ELR (cell line): ENCODE measurements around the gene MICB.
A peak's percentile ranks its signal among the peaks of the same experiment; 100 is the strongest.

Experiments
- DNase-seq: peaks from one replicate; pipeline ENCODE4 v3.0.0-alpha.2; 2015; ENCODE audit warnings: low read depth

Gene MICB

GRCh38 chr6:31541059-31541657, 43.2 kb downstream of the MICB start:
- DNase-seq: peak; percentile 74

- peak; percentile 99 for DNase-seq
Measured at GRCh38 chr6:31541658-31542521, 43.9 kb downstream of the MICB start, which contains the start of gene DDX39B. Gene DDX39B (minus strand): TSS chr6:31542003. CDS start chr6:31540532, 1,471 bp downstream.

- no peak for DNase-seq
Measured at GRCh38 chr6:31543639-31544038, 45.7 kb downstream of the MICB start.

DNA sequence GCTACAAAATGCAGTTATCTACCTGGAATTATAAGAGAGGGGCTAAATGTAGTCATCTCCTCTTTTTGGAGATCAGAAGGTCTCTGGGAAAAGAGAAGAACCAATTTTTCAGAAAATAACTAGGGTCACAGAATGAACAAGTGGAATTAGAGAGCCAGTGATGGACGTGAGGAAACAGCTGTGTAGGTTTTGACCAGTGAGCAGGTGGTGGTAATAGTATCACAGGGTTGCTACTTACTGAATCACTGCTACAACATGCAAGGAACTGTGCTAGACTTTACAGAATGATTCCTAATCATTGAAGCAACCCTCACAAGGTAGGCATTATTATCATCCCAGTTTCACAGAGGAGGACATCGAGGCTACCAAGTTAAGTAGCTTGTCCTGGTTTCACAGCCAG, 46.7 kb downstream of the MICB start:
- DNase-seq: no peak

DNA sequence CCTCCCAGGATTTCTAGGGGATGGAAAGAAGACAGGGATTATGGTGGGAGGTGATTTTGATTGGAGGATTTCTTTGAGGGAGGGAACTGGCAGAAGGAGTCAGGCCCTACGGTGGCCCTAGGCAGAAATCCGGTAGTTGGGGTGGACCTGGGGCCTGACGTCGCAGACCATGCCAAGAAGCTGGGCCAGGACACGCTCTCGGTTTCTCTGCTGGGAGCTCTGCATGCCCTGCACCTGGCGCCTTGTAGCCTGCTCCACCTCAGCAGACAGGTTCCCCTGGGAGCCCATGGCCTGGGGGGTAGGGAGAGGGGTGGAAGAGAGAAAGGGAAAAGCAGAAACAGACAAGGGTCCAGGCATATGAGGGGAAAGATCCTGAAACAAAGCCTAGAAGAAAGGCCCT, 47.3 kb downstream of the MICB start:
- DNase-seq: no peak

DNA sequence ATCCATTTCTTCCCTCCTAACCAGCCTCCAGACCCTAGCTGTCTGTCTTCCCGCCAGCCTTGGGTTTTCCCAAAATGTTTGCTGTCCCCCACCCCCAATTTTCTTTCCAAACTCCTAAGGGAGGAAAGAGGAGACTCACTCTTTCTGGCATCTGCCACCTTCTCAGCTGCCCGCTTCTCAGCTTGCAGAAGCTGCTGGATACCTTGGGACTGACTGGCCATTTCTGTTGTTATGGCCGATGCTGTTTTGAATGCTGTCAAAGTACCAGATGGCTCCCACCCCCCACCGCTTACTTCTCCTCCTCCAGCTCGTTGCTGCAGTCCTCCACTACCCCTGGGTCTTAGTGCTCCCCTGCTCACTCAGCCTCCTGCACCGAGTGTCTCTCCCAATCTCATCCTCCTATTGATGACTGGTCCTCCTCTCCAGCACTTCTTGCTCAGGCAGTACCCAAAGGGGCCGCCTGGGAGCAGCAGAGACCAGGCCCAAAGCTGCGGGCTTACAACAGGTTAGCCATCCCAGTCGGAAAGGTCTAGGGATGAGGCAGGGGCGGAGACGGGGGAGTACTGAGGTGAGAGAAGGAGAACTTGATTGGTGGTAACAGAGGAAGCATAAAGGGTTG, 48.5 kb downstream of the MICB start, which contains the start of gene ATP6V1G2:
Gene ATP6V1G2, minus strand, starts transcription at position 270 of the 619 bp plus-strand sequence. Its CDS starts 49 bp downstream, at position 221.
- peak; percentile 93 for DNase-seq

DNA sequence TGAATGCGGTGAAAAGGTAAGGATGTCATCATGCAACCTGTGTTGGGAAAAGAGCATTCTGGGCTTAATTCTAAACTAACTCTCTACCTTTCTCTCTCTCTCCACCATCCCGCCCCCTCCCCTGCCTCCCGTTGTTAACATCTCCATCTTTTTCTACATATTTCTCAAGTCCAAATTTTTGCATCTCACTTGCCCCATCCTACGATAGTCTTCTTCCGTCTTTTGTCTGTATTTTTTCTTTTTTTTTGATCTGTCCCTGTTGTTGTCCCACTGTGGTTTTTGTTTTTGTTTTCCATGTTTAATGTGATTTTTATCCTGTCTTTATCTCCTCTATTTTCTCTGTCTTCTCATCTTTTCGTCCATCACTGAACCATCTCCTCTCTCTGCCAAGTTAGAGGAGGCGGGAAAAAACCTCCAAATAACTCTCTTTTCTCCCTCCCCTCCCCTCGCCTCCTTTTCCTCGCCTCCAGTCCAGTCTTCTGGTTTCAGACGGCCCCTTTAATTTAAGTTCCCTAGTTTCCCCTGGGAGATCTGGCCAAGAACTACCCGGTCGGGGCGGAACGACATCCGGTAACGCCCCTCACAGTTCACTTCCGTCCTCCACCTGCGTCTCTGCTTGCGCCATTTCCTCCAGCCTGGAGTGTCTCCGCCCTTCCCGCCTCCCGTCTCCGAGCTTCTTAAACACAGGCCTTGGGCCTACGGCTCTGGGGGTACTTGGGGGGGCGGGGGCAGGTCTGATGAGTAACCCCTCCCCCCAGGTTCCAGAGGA, 49.2 kb downstream of the MICB start, which contains the start of gene NFKBIL1:
Gene NFKBIL1, plus strand, starts transcription at position 651 of the 769 bp plus-strand sequence. Its CDS starts 87 bp downstream, at position 738.
- DNase-seq: peak; percentile 99

DNA sequence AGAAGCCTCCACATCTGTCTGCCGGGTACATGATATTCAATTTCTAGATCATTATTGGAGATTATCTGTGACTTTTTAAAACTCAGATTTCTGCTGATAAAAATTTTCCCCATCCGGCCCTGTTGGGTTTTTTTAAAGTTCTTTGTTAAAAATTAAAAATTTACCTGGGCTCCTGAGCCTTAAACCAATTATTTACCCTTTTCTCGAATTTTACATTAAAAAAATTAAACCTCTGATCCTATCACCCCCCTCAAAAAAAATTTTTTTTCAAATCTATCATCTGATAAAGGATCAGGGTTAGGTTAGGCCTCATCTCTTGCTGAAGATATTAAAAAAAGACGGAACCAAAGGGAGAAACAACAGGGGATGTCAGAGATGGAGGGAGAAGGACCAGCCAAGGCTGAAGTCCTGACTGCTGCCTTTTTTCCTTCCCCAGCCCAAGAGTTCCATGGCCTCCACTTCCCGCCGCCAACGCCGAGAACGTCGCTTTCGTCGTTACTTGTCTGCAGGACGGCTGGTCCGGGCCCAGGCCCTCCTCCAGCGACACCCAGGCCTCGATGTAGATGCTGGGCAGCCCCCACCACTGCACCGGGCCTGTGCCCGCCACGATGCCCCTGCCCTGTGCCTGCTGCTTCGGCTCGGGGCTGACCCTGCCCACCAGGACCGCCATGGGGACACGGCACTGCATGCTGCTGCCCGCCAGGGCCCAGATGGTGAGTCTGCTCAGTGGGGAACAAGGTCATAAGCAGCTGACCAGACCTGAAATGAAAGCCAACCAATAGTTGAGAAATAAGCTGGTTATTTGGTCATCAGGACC, 50.0 kb downstream of the MICB start:
- DNase-seq: no peak

DNA sequence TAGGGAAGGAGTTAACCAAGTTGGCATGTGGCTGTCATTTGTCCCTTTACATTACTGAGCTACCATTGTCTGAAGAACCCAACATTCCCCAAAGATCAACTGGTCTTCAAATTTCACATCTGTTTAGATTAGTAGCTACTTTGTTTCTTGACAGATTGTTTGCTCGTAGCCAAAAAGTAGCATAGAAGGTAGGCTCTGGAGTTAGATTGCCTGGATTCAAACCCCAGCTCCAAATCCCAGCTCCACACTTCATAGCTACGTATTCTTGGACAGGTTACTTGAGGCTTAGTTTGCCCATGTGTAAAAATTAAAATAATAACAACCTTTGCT, 50.6 kb downstream of the MICB start:
- DNase-seq: no peak

- peak; percentile 82 for DNase-seq
Measured at GRCh38 chr6:31551371-31551770, 53.4 kb downstream of the MICB start.

GRCh38 chr6:31556307-31556706, 58.4 kb downstream of the MICB start:
- no peak for DNase-seq

GRCh38 chr6:31557443-31558317, 59.7 kb downstream of the MICB start:
- DNase-seq: no peak

DNA sequence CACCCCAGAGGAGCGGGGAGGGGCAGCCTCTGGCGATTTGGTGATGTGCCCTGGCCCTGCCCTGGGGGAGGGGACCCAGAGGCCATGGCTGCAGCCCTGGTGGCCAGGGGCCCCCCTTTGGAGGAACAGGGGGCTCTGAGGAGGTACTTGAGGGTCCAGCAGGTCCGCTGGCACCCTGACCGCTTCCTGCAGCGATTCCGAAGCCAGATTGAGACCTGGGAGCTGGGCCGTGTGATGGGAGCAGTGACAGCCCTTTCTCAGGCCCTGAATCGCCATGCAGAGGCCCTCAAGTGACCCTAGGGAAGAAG, 60.3 kb downstream of the MICB start:
- no peak for DNase-seq

DNA sequence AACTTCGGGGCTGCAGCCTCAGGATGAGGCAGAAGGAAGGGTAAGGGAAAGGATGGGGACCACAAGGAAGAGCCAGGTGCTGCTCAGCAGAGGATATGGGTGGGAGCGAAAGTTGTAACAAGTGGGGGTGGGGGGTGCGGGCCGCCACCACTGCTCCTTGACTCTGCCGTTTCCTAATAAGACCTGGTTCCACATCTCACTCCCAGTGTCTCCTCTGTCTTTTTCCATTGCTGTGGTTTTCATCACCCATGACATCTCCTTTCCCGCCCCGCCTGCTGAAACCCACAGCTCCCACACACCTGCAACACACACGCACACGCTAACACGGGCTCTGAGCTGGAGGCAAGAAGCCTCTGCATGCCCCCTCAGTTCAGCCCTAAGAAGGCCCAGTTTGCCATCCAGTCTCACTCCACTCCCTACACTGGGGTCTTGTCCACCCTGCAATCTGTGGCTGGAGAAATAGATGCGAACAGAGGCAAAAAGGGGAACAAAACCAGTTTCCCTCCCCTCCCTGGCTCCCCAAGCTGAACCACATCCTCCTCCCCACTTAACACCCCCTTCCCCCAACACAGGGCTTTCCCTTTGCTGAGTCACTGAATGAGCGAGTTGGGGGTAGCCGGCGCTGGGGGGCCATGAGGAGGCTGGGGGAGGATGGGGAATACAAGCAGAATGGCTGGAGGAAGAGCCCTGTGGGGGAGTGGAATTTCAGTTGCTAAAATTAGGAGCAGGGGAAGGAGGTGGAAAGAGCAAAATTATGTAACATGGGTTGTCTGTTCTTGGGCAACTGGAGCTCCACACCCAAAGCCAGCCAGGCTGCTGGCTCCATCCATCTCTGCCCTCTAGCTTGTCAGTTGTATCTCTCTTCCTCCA, 60.9 kb downstream of the MICB start:
- peak; percentile 61 for DNase-seq

- no peak for DNase-seq
Measured at GRCh38 chr6:31559606-31559957, 61.6 kb downstream of the MICB start.

GRCh38 chr6:31559958-31560696, 62.2 kb downstream of the MICB start:
- DNase-seq: peak; percentile 96

DNA sequence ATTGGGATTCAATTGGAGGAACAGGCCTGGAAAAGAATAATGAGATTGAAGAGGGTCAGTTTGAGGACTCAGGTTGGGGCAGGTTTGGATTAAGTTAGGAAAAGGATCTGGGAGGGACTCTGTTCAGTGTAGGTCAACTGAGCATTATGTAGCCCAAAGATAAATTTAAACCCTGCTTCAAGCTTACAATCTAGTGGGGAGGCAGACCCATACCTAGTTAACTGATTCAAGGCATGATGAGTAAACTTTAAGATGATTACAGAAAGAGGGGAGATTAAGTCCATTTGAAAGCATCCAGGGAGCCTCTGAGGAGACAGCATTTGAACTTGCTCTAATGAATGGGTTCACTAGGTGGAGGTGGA, 62.7 kb downstream of the MICB start:
- no peak for DNase-seq
